ENCODE data around the gene LRRC7.

DNA sequence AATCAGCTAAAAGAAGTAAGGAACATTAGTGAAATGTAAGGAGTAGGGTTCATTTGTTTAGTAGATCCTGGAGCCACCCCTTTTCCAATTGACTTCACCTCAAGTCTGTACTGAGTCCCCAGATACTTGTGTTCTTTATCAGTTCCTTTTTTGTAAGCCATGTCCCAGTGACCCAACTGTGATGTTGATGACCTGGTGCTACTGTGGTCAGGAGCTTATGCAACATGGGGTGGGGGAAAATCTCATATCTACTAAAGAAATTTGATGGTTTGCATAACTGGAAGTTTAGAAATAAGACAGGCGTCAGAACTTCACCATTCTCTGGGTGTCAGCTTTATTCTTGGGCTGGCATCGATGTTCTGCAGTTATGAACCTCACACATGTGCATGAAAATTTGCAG, 120.5 kb downstream of the LRRC7 start:
- TF ChIP-seq RFX5 (IDR thresholded peaks at IDR 0.05; ENCODE audit: borderline replicate concordance, low read depth, low read length) (no peak), EP300 (IDR thresholded peaks at IDR 0.05; ENCODE audit: borderline replicate concordance in 1 of 2, low read depth in 2 of 2, low read length in 2 of 2) (no peak), PHF8 (conservative IDR thresholded peaks at IDR 0.05; ENCODE audit: low read depth, low read length) (no peak), CREB1 (IDR thresholded peaks at IDR 0.05) (no peak), FOSL1 (IDR thresholded peaks at IDR 0.05; ENCODE audit: insufficient read depth, low read depth, low read length) (no peak), TAF1 (IDR thresholded peaks at IDR 0.05; ENCODE audit: low read depth, low read length) (no peak), POLR2A (IDR thresholded peaks at IDR 0.05; ENCODE audit: control extremely low read depth in 1 of 2, low read depth in 2 of 2, low read length in 2 of 2) (no peak), BACH1 (IDR thresholded peaks at IDR 0.05; ENCODE audit: low read length) (no peak), TCF12 (IDR thresholded peaks at IDR 0.05; ENCODE audit: low read depth, low read length) (no peak), YY1 (IDR thresholded peaks at IDR 0.05; ENCODE audit: low read depth, low read length) (no peak), ZNF274 (IDR thresholded peaks at IDR 0.05; ENCODE audit: borderline replicate concordance, extremely low read depth, low read length) (no peak)
- TF ChIP-seq, protein P1, sequence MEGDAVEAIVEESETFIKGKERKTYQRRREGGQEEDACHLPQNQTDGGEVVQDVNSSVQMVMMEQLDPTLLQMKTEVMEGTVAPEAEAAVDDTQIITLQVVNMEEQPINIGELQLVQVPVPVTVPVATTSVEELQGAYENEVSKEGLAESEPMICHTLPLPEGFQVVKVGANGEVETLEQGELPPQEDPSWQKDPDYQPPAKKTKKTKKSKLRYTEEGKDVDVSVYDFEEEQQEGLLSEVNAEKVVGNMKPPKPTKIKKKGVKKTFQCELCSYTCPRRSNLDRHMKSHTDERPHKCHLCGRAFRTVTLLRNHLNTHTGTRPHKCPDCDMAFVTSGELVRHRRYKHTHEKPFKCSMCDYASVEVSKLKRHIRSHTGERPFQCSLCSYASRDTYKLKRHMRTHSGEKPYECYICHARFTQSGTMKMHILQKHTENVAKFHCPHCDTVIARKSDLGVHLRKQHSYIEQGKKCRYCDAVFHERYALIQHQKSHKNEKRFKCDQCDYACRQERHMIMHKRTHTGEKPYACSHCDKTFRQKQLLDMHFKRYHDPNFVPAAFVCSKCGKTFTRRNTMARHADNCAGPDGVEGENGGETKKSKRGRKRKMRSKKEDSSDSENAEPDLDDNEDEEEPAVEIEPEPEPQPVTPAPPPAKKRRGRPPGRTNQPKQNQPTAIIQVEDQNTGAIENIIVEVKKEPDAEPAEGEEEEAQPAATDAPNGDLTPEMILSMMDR (IDR thresholded peaks at IDR 0.05; ENCODE audit: control extremely low read depth in 1 of 3, insufficient read depth in 1 of 3, low read depth in 1 of 3, low read length in 3 of 3) = no peak
- TF ChIP-seq, protein P2, sequence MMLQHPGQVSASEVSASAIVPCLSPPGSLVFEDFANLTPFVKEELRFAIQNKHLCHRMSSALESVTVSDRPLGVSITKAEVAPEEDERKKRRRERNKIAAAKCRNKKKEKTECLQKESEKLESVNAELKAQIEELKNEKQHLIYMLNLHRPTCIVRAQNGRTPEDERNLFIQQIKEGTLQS (IDR thresholded peaks at IDR 0.05; ENCODE audit: insufficient read depth, low read depth, low read length) = no peak
